Uterus (tissue), 4 donors: ENCODE measurements around the gene RAPGEF3. TPM values are rescaled to one million over a fixed set of nuclear protein-coding genes. Genes with fewer than 3 reads are reported as not detected.

Experiments used
- DNase-seq, 2 donors: peaks; one replicate each; pipeline ENCODE4 v3.0.0-alpha.2; 2019 to 2020
- H3K27ac ChIP-seq, 2 donors: fragments of 200-600 bp; sonication (generic); 1 replicate in 1 of 2; 2 replicates in 1 of 2; pipeline ENCODE4 v1.5.1; 2016 to 2018
- H3K27me3 ChIP-seq, 2 donors: fragments of 200-600 bp; sonication (generic); one replicate each; pipeline ENCODE4 v1.5.1; 2018 to 2019; ENCODE audit warnings: control low read depth in 1 of 2
- H3K36me3 ChIP-seq, 2 donors: fragments of 200-600 bp; sonication (generic); one replicate each; pipeline ENCODE4 v1.5.1; 2019; ENCODE audit warnings: control low read depth in 1 of 2
- H3K4me1 ChIP-seq, 2 donors: fragments of 200-600 bp; sonication (generic); one replicate each; pipeline ENCODE4 v1.5.1; 2018 to 2019; ENCODE audit warnings: control low read depth in 1 of 2
- H3K4me3 ChIP-seq, 2 donors: fragments of 200-600 bp; sonication (generic); 1 replicate in 1 of 2; 2 replicates in 1 of 2; pipeline ENCODE4 v1.5.1; 2018 to 2019; ENCODE audit warnings: mild to moderate bottlenecking in 1 of 2
- H3K9me3 ChIP-seq, 2 donors: fragments of 200-600 bp; sonication (generic); one replicate each; pipeline ENCODE4 v1.5.1; 2019; ENCODE audit warnings: control low read depth in 1 of 2
- POLR2A ChIP-seq, 2 donors: fragments of 450-650 bp; IDR thresholded peaks; one replicate each; pipeline ENCODE4 v1.6.1; 2016; ENCODE audit warnings: antibody characterized with exemption in 2 of 2, mild to moderate bottlenecking in 1 of 2, moderate library complexity in 1 of 2
- intact Hi-C: fragments of 100-400 bp; cut with DNase I; formaldehyde crosslinking; loops from one replicate; pipeline ENCODE4 v1.15.1; 2023; ENCODE audit warnings: low total_unique reads
- total RNA-seq, 4 donors: library from RNA; depleted of rRNA in 3 of 4; stranded (reverse); fragments of >200 nt in 3 of 4; gene quantifications; one replicate each; pipeline versions ENCODE4 v1.1.0 to v1.2.4, GENCODE V29; 2014 to 2023
- TF ChIP-seq, protein P1 (sequence below), 4 experiments: fragments of 200-600 bp in 2 of 4; fragments of 450-650 bp in 2 of 4; sonication (generic) in 2 of 4; IDR thresholded peaks; one replicate each; pipeline ENCODE4 v1.5.1; 2016 to 2019; ENCODE audit warnings: antibody characterized with exemption in 4 of 4, mild to moderate bottlenecking in 2 of 4, moderate library complexity in 1 of 4
- donor health status: DM: yes; HTN: yes; CAD: no.

Gene RAPGEF3
- total RNA-seq, 4 donors from 2014 or later: 13.5 to 105 (median 48.7) TPM

DNA sequence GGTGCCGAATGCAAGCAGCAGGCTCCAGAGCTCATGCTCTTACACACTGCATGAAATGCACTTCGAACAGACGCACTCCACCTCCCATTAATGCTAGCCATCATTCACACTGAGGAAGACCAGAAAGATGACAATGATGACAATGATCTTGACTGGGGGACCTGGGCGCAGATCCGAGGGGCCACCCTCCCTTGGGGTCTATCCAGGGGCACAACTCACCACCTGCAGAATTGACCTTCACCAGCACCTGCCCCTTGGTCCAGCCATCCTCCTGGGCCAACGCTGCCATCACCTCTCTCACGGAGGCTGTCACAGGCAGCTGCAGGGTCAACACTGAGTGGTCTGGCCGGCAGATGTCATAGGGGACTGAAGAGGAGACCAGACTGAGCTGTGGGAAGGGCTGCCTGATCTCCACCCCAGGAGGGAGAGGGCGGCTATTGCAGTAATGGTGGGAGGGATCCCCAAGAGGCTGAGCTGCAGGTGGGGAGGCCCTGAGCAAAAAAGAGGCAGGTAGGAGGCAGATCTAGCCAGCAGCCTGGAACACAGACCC lies 15.3 kb downstream of the RAPGEF3 start:
- no peak overlapping the region for H3K4me3 ChIP-seq
- H3K9me3 ChIP-seq: no peaks in the 10 kb centered on the region
- no peaks in the 10 kb centered on the region for H3K27me3 ChIP-seq
- H3K27ac ChIP-seq: no peak overlapping the region
- DNase-seq: no peak
- TF ChIP-seq, protein P1, sequence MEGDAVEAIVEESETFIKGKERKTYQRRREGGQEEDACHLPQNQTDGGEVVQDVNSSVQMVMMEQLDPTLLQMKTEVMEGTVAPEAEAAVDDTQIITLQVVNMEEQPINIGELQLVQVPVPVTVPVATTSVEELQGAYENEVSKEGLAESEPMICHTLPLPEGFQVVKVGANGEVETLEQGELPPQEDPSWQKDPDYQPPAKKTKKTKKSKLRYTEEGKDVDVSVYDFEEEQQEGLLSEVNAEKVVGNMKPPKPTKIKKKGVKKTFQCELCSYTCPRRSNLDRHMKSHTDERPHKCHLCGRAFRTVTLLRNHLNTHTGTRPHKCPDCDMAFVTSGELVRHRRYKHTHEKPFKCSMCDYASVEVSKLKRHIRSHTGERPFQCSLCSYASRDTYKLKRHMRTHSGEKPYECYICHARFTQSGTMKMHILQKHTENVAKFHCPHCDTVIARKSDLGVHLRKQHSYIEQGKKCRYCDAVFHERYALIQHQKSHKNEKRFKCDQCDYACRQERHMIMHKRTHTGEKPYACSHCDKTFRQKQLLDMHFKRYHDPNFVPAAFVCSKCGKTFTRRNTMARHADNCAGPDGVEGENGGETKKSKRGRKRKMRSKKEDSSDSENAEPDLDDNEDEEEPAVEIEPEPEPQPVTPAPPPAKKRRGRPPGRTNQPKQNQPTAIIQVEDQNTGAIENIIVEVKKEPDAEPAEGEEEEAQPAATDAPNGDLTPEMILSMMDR (IDR thresholded peaks at IDR 0.05): no peak
- no peak for TF ChIP-seq POLR2A (IDR thresholded peaks at IDR 0.05)
- intact Hi-C loops: loop anchor here (10.0 kb wide), 1 partner anchor 91 kb away; no protein-coding TSS in a partner anchor
- H3K4me1 ChIP-seq: no peaks in the 10 kb centered on the region
- no peaks in the 10 kb centered on the region for H3K36me3 ChIP-seq

DNA sequence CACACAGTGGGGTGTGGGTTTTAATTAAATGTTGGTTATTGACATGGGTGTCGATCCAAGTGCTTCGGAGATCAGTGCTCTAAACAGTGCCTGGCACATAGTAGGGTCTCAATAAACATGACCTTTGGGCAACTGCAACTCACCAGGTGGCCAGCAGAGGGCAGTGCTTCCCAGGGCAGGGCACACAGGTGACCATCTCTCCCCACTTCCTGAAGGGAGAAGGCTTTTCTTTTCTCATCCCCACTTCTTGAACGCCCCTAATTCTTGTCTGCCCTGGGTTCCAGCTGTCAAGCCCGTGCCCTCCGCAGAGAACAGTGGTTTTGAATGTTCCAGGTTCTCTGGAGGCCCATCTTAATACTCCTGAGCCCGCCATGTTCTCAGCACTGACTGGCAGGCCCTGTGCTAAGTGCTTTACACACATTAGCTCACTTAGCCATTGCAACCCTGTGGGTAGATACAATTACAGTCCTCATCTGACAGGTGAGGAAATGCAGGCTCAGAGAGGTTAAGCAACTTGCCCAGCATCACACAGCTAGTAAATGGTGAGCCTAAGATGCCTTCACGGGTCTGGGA lies 16.3 kb downstream of the RAPGEF3 start:
- Histone ChIP-seq H3K9me3 (no peaks in the 10 kb centered on the region), H3K27me3 (no peaks in the 10 kb centered on the region), H3K36me3 (no peaks in the 10 kb centered on the region), H3K4me1 (peaks cover 0 to 6% of the 10 kb centered on the region in 2 donors), H3K4me3 (no peak overlapping the region), H3K27ac (no peak overlapping the region)
- TF ChIP-seq, protein P1 (IDR thresholded peaks at IDR 0.05): peak; percentile 88 to 95 (median 93)
- no peak for TF ChIP-seq POLR2A (IDR thresholded peaks at IDR 0.05)
- intact Hi-C loops: loop anchor here (10.0 kb wide), 1 partner anchor 92 kb away; no protein-coding TSS in a partner anchor
- peak; percentile 53 to 65 for DNase-seq

DNA sequence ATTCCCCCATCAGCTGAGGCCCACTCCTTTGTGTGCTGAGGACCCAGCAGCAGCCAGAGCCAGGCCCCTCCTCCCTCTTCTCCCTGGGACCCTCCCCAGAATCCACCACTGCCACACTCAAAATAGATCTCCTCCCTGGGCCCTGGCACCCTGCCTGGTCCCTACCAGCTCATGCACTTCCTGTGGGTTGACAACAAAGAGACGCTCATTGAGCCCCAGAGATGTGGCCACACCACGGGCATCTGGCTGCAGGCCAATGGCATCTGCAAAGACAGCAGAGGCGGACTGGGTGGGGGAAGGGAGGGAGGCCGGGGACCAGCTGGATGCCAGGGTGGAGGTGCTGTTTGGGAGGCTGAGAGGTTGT lies 17.4 kb downstream of the RAPGEF3 start:
- TF ChIP-seq, protein P1 (IDR thresholded peaks at IDR 0.05): no peak
- TF ChIP-seq POLR2A (IDR thresholded peaks at IDR 0.05): no peak
- H3K36me3 ChIP-seq: no peaks in the 10 kb centered on the region
- no peaks in the 10 kb centered on the region for H3K9me3 ChIP-seq
- no peaks in the 10 kb centered on the region for H3K27me3 ChIP-seq
- H3K4me1 ChIP-seq: peaks cover 7 to 15% of the 10 kb centered on the region in 2 donors
- intact Hi-C loops: loop anchor here (10.0 kb wide), 1 partner anchor 93 kb away; no protein-coding TSS in a partner anchor
- H3K4me3 ChIP-seq: no peak overlapping the region
- peak; percentile 47 to 61 for DNase-seq
- peak overlapping the region in 1 of 2 donors; percentile 7 for H3K27ac ChIP-seq

DNA sequence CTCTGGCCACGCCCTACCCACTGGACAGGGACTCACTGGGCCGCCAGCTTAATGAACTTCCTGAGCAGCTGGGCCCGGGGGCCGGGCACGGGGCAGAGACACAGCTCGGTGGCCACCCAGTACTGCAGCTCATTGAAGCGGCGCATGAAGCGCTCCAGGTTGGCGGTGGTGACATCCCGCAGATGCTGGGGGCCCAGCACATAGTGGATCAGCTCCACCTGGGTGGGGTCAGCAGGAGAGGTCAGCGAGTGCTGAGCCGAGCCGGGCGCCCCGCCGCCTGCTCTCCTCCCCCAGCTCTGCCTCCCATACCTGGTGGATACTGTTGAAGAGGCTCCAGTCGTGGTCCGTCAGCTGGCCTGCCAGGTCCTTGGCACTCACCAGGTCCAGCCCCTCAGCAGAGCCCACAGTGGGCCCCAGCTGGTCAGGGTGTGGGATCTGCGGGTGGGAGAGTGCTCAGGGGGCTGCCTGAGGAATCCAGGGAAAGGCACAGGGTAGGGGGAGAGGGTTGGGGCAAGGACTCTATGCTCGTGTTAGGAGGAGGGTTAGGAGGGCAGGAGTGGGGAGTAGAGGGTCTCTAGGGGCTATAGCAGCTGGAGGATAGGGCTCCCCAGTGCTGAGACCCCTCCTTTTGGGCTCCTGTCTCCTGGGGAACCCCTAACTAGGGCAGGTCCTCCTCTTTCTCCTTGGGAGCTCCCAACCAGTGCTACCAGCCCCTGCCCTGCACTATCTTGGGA lies 17.9 kb downstream of the RAPGEF3 start:
- DNase-seq: no peak
- no peaks in the 10 kb centered on the region for H3K36me3 ChIP-seq
- H3K4me1 ChIP-seq: peaks cover 9 to 20% of the 10 kb centered on the region in 2 donors
- TF ChIP-seq, protein P1 (IDR thresholded peaks at IDR 0.05): no peak
- TF ChIP-seq POLR2A (IDR thresholded peaks at IDR 0.05): no peak
- intact Hi-C loops: loop anchor here (10.0 kb wide), 1 partner anchor 94 kb away; no protein-coding TSS in a partner anchor
- no peaks in the 10 kb centered on the region for H3K9me3 ChIP-seq
- H3K4me3 ChIP-seq: no peak overlapping the region
- peak overlapping the region; percentile 18 to 27 for H3K27ac ChIP-seq
- no peaks in the 10 kb centered on the region for H3K27me3 ChIP-seq

DNA sequence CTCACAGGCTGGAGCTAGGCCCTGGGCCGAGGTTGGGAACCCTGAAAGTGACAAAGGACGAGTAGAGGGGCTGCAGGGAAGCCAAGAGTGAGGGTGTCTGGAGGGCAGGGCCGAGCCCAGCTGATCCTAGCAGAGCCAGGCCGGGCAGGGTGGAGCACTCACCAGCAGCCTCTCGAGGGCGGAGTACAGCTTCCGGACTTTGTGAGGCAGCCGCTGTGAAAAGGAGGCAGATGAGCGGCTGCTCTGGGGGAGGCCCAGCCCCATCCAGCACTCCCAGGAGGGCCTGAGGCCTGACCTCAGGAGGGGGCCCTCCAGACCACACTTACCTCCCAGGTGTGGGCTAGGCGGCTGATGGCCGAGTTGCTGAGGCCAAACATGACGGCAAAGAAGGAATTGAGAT lies 18.7 kb downstream of the RAPGEF3 start:
- DNase-seq: no peak
- Histone ChIP-seq H3K36me3 (no peaks in the 10 kb centered on the region), H3K9me3 (no peaks in the 10 kb centered on the region), H3K27ac (peak overlapping the region; percentile 18 to 27), H3K4me1 (peaks cover 9 to 26% of the 10 kb centered on the region in 2 donors), H3K4me3 (no peak overlapping the region), H3K27me3 (no peaks in the 10 kb centered on the region)
- TF ChIP-seq, protein P1 (IDR thresholded peaks at IDR 0.05): no peak
- no peak for TF ChIP-seq POLR2A (IDR thresholded peaks at IDR 0.05)
- intact Hi-C loops: loop anchor here (10.0 kb wide), 1 partner anchor 95 kb away; no protein-coding TSS in a partner anchor
